OCI-LY1 (cell line): Measurements from ENCODE around the gene KRT39.

ENCODE experiments used
- H2AFZ ChIP-seq: fragments of 200-600 bp; sonication (generic), shearing (Covaris generic); 2 replicates; pipeline ENCODE4 v1.6.0; 2014; ENCODE audit warnings: antibody characterized with exemption, mild to moderate bottlenecking, low read length
- H3F3A ChIP-seq: fragments of 200-600 bp; sonication (generic), shearing (Covaris generic); 2 replicates; pipeline ENCODE4 v1.6.0; 2014; ENCODE audit warnings: mild to moderate bottlenecking, antibody characterized with exemption, low read length, moderate library complexity; ENCODE audit not compliant: insufficient read depth
- H3K27ac ChIP-seq: fragments of 200-600 bp; sonication (generic); 2 replicates; pipeline ENCODE4 v1.5.1; 2014; ENCODE audit warnings: low read length, mixed run types, mild to moderate bottlenecking, low read depth; ENCODE audit not compliant: poor library complexity, severe bottlenecking
- H3K27me3 ChIP-seq: fragments of 200-600 bp; sonication (generic); 2 replicates; pipeline ENCODE4 v1.6.0; 2014; ENCODE audit warnings: antibody characterized with exemption, mild to moderate bottlenecking, low read length, moderate library complexity; ENCODE audit not compliant: insufficient read depth
- H3K36me3 ChIP-seq: fragments of 200-600 bp; sonication (generic); 2 replicates; pipeline ENCODE4 v1.6.1; 2014; ENCODE audit warnings: mild to moderate bottlenecking, antibody characterized with exemption, low read length, moderate library complexity, mixed read lengths; ENCODE audit not compliant: insufficient read depth
- H3K4me1 ChIP-seq: fragments of 200-600 bp; sonication (generic); 2 replicates; pipeline ENCODE4 v1.5.1; 2014; ENCODE audit warnings: mild to moderate bottlenecking, low read length, moderate library complexity; ENCODE audit not compliant: insufficient read depth, severe bottlenecking
- H3K4me2 ChIP-seq: fragments of 200-600 bp; sonication (generic), shearing (Covaris generic); 2 replicates; pipeline ENCODE4 v1.6.1; 2014; ENCODE audit warnings: low read length
- H3K4me3 ChIP-seq: fragments of 200-600 bp; sonication (generic); 2 replicates; pipeline ENCODE4 v1.5.1; 2014; ENCODE audit warnings: low read length, low read depth, mild to moderate bottlenecking, mixed read lengths; ENCODE audit not compliant: poor library complexity, severe bottlenecking
- H3K79me2 ChIP-seq: fragments of 200-600 bp; shearing (Covaris generic); 2 replicates; pipeline ENCODE4 v1.6.1; 2016; ENCODE audit warnings: mixed run types, low read length, mixed read lengths; ENCODE audit not compliant: insufficient read depth
- H3K9ac ChIP-seq: fragments of 200-600 bp; sonication (generic), shearing (Covaris generic); 2 replicates; pipeline ENCODE4 v1.6.1; 2014; ENCODE audit warnings: mild to moderate bottlenecking, low read length, mixed read lengths
- H3K9me2 ChIP-seq: fragments of 200-600 bp; sonication (generic), shearing (Covaris generic); 2 replicates; pipeline ENCODE4 v1.6.1; 2014; ENCODE audit warnings: low read depth, mild to moderate bottlenecking, low read length, mixed read lengths
- H3K9me3 ChIP-seq: fragments of 200-600 bp; shearing (Covaris generic); 2 replicates; pipeline ENCODE4 v1.6.1; 2014; ENCODE audit warnings: low read length, mixed read lengths
- H4K20me1 ChIP-seq: fragments of 200-600 bp; sonication (generic), shearing (Covaris generic); 2 replicates; pipeline ENCODE4 v1.6.0; 2016; ENCODE audit warnings: mild to moderate bottlenecking, low read length; ENCODE audit not compliant: insufficient read depth
- CTCF ChIP-seq: fragments of 200-600 bp; sonication (generic), shearing (Covaris generic); IDR thresholded peaks from 2 replicates; pipeline ENCODE4 v1.5.1; 2017; ENCODE audit warnings: mild to moderate bottlenecking, antibody characterized with exemption, low read length, moderate library complexity, mixed read lengths
- EZH2 ChIP-seq: fragments of 200-600 bp; sonication (generic), shearing (Covaris generic); IDR thresholded peaks from 2 replicates; pipeline ENCODE4 v1.8.0; 2017; ENCODE audit warnings: borderline replicate concordance, mixed run types, mild to moderate bottlenecking, antibody characterized with exemption, low read length, moderate library complexity, mixed read lengths

The KRT39 gene

GRCh38 chr17:40981115-40981514 lies 14.4 kb upstream of the KRT39 start:
- H3K9ac ChIP-seq: no peak overlapping the region
- H3K79me2 ChIP-seq: no peaks in the 10 kb centered on the region
- no peak for TF ChIP-seq CTCF
- TF ChIP-seq EZH2: no peak
- H3K36me3 ChIP-seq: no peaks in the 10 kb centered on the region
- H3K4me1 ChIP-seq: no peaks in the 10 kb centered on the region
- H3K9me3 ChIP-seq: no peaks in the 10 kb centered on the region
- H3K27ac ChIP-seq: no peak overlapping the region
- no peak overlapping the region for H3K4me2 ChIP-seq
- no peaks in the 10 kb centered on the region for H3K27me3 ChIP-seq
- no peak overlapping the region for H2AFZ ChIP-seq
- H3F3A ChIP-seq: no peaks in the 10 kb centered on the region
- no peaks in the 10 kb centered on the region for H4K20me1 ChIP-seq
- no peaks in the 10 kb centered on the region for H3K9me2 ChIP-seq
- H3K4me3 ChIP-seq: no peak overlapping the region

- H3K4me1 ChIP-seq: no peaks in the 10 kb centered on the region
- no peaks in the 10 kb centered on the region for H3K36me3 ChIP-seq
- H3K9me3 ChIP-seq: no peaks in the 10 kb centered on the region
- no peaks in the 10 kb centered on the region for H3K9me2 ChIP-seq
- no peaks in the 10 kb centered on the region for H3K79me2 ChIP-seq
- no peak overlapping the region for H2AFZ ChIP-seq
- H3K27ac ChIP-seq: no peak overlapping the region
- H3K27me3 ChIP-seq: no peaks in the 10 kb centered on the region
- no peak overlapping the region for H3K4me3 ChIP-seq
- no peak overlapping the region for H3K9ac ChIP-seq
- H3K4me2 ChIP-seq: no peak overlapping the region
- no peaks in the 10 kb centered on the region for H4K20me1 ChIP-seq
- TF ChIP-seq CTCF (no peak), EZH2 (no peak)
- H3F3A ChIP-seq: no peaks in the 10 kb centered on the region
Observed at GRCh38 chr17:40980596-40980995, 13.8 kb upstream of the KRT39 start.

- TF ChIP-seq CTCF (no peak), EZH2 (no peak)
- no peak overlapping the region for H3K4me2 ChIP-seq
- H3K79me2 ChIP-seq: no peaks in the 10 kb centered on the region
- H3K9me3 ChIP-seq: no peaks in the 10 kb centered on the region
- H3K27me3 ChIP-seq: no peaks in the 10 kb centered on the region
- H3F3A ChIP-seq: no peaks in the 10 kb centered on the region
- no peak overlapping the region for H2AFZ ChIP-seq
- no peak overlapping the region for H3K27ac ChIP-seq
- H3K4me3 ChIP-seq: no peak overlapping the region
- H3K36me3 ChIP-seq: no peaks in the 10 kb centered on the region
- no peak overlapping the region for H3K9ac ChIP-seq
- no peaks in the 10 kb centered on the region for H4K20me1 ChIP-seq
- H3K9me2 ChIP-seq: no peaks in the 10 kb centered on the region
- no peaks in the 10 kb centered on the region for H3K4me1 ChIP-seq
Observed at GRCh38 chr17:40980117-40980516, 13.4 kb upstream of the KRT39 start.
